HL-60/S4 treated with phorbol 12-myristate 13-acetate at 8.2 ng/mL for 4 days and 3 days (cell line): Measurements from ENCODE around the gene ZNF23.
"Not testable (repeated sequence)": the region's sequence is repeated elsewhere in the genome, so short reads cannot be mapped to it uniquely, and the experiment has no call there.

ENCODE experiments used
- in situ Hi-C: fragments of 300-500 bp; cut with MboI; formaldehyde crosslinking; loops from 2 replicates; pipeline ENCODE4 v1.15.0; 2022; ENCODE audit warnings: low sequenced_read_pairs

Gene ZNF23

GRCh38 chr16:71461686-71462648 lies at the start of gene ZNF23:
Gene ZNF23, minus strand, starts transcription at chr16:71462247. Its CDS starts 5,451 bp downstream, at chr16:71456796.
- in situ Hi-C loops = no loop called here

- in situ Hi-C loops = no loop called here
These were observed 45.0 kb upstream of the ZNF23 start for GRCh38 chr16:71507061-71507460.

GRCh38 chr16:71504901-71505300 lies 42.9 kb upstream of the ZNF23 start:
- in situ Hi-C loops = no loop called here

GRCh38 chr16:71504051-71504450 lies 42.0 kb upstream of the ZNF23 start:
- in situ Hi-C loops = not testable (repeated sequence)

GRCh38 chr16:71501547-71501946 lies 39.5 kb upstream of the ZNF23 start:
- in situ Hi-C loops = no loop called here

- in situ Hi-C loops = no loop called here
These were observed 38.9 kb upstream of the ZNF23 start for GRCh38 chr16:71500964-71501363.

- in situ Hi-C loops = no loop called here
These were observed 37.8 kb upstream of the ZNF23 start for GRCh38 chr16:71499775-71500364.

GRCh38 chr16:71498031-71498430 lies 36.0 kb upstream of the ZNF23 start:
- in situ Hi-C loops = no loop called here

GRCh38 chr16:71493213-71493612 lies 31.2 kb upstream of the ZNF23 start:
- in situ Hi-C loops = no loop called here

- in situ Hi-C loops = no loop called here
These were observed 30.7 kb upstream of the ZNF23 start for GRCh38 chr16:71492786-71493185.

- in situ Hi-C loops = no loop called here
These were observed 29.0 kb upstream of the ZNF23 start for GRCh38 chr16:71491054-71491453.

GRCh38 chr16:71490361-71490760 lies 28.3 kb upstream of the ZNF23 start:
- in situ Hi-C loops = no loop called here

- in situ Hi-C loops = no loop called here
These were observed 27.1 kb upstream of the ZNF23 start, which contains the start of gene ZNF19 for GRCh38 chr16:71489122-71489521. Gene ZNF19, minus strand, starts transcription at chr16:71489324. Its CDS starts 7,210 bp downstream, at chr16:71482114.

GRCh38 chr16:71484006-71484893 lies 22.2 kb upstream of the ZNF23 start:
- in situ Hi-C loops = no loop called here

- in situ Hi-C loops = no loop called here
These were observed 20.5 kb upstream of the ZNF23 start for GRCh38 chr16:71482569-71482968.

GRCh38 chr16:71480956-71481355 lies 18.9 kb upstream of the ZNF23 start:
- in situ Hi-C loops = no loop called here

GRCh38 chr16:71479420-71479819 lies 17.4 kb upstream of the ZNF23 start:
- in situ Hi-C loops = no loop called here

GRCh38 chr16:71476457-71477124 lies 14.5 kb upstream of the ZNF23 start:
- in situ Hi-C loops = no loop called here

GRCh38 chr16:71474864-71475263 lies 12.8 kb upstream of the ZNF23 start:
- in situ Hi-C loops = no loop called here

GRCh38 chr16:71473891-71474290 lies 11.8 kb upstream of the ZNF23 start:
- in situ Hi-C loops = no loop called here

- in situ Hi-C loops = no loop called here
These were observed 10.9 kb upstream of the ZNF23 start for GRCh38 chr16:71472931-71473330.
